GM19372 (cell line): ENCODE results near the gene RADIL.

ENCODE experiments used
- ATAC-seq: cut with Tn5 transposase; IDR thresholded peaks from one replicate; pipeline ENCODE4 v1.9.1; 2021; ENCODE audit warnings: mild to moderate bottlenecking, low read depth, moderate library complexity; ENCODE audit not compliant: unreplicated experiment

Gene RADIL

GRCh38 chr7:4763091-4763793 lies 120.3 kb downstream of the RADIL start:
- no peak for ATAC-seq

GRCh38 chr7:4762121-4763055 lies 121.1 kb downstream of the RADIL start:
- no peak for ATAC-seq

- ATAC-seq, result no peak
Measured at GRCh38 chr7:4760952-4761351, 122.6 kb downstream of the RADIL start.

- ATAC-seq, result no peak
Measured at GRCh38 chr7:4759211-4759610, 124.3 kb downstream of the RADIL start.

GRCh38 chr7:4758791-4759190 lies 124.7 kb downstream of the RADIL start:
- no peak for ATAC-seq

GRCh38 chr7:4758111-4758510 lies 125.4 kb downstream of the RADIL start:
- ATAC-seq, result no peak

GRCh38 chr7:4755045-4755444 lies 128.5 kb downstream of the RADIL start:
- ATAC-seq, result no peak

- ATAC-seq, result no peak
Measured at GRCh38 chr7:4754433-4755010, 129.0 kb downstream of the RADIL start.

GRCh38 chr7:4753598-4754432 lies 129.7 kb downstream of the RADIL start:
- ATAC-seq, result peak; percentile 90

- ATAC-seq, result no peak
Measured at GRCh38 chr7:4751398-4751947, 132.0 kb downstream of the RADIL start.

GRCh38 chr7:4749798-4750197 lies 133.7 kb downstream of the RADIL start:
- ATAC-seq, result no peak

- no peak for ATAC-seq
Measured at GRCh38 chr7:4749363-4749762, 134.2 kb downstream of the RADIL start.
